Bronchial epithelial cell (primary cell): ENCODE results near the gene ALDH1B1. TPM values are rescaled to one million over a fixed set of nuclear protein-coding genes. Genes with fewer than 3 reads are reported as not detected.
A peak's percentile ranks its signal among the peaks of the same experiment; 100 is the strongest.

Experiments
- DNase-seq: peaks from one replicate; pipeline ENCODE4 v3.0.0-alpha.2; 2010; ENCODE audit warnings: low read depth
- FAIRE-seq: peaks from 2 replicates; lab custom pipeline; 2011; peaks lifted over from hg19 to GRCh38; lab: Jason Lieb, UNC
- H3K27me3 ChIP-seq: 2 replicates; pipeline ENCODE4 v1.5.1; 2011; ENCODE audit warnings: low read length; ENCODE audit not compliant: control insufficient read depth, insufficient read depth
- H3K36me3 ChIP-seq: 2 replicates; pipeline ENCODE4 v1.5.1; 2011; ENCODE audit warnings: low read length; ENCODE audit not compliant: control insufficient read depth, insufficient read depth
- H3K4me3 ChIP-seq: 2 replicates; pipeline ENCODE4 v1.5.1; 2011; ENCODE audit warnings: mild to moderate bottlenecking, low read depth, low read length, control low read depth
- total RNA-seq: library from RNA; depleted of rRNA; stranded (reverse); fragments of >200 nt; gene quantifications from 2 replicates; pipeline ENCODE4 v1.2.1, GENCODE V29; 2014
- TF ChIP-seq, protein P1 (sequence below): IDR thresholded peaks from 2 replicates; pipeline ENCODE4 v1.5.1; 2011; ENCODE audit warnings: mild to moderate bottlenecking, moderate library complexity, low read length, control low read depth, inconsistent platforms; ENCODE audit not compliant: insufficient read depth, severe bottlenecking

Gene ALDH1B1
- total RNA-seq, 1 donor from 2014 or later: 11.1 TPM

DNA sequence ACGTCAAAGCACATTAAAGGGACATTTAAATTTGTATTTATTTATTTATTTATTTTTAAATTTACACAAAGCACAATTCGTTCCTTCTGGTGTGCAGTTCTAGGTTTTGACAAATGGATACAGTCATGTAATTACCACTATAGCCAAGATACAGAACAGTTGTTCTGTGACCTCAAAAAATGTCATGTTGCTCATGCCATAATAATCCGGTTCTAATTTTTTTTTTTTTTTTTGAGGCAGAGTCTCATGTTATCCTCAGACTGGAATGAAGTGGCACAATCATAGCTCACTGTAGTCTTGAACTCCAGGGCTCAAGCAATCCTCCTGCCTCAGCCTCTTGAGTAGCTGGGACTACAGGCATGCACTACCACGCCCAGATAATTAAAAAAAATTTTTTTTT lies 24.0 kb downstream of the ALDH1B1 start:
- H3K27me3 ChIP-seq: peaks cover 3% of the 10 kb centered on the region
- TF ChIP-seq, protein P1, sequence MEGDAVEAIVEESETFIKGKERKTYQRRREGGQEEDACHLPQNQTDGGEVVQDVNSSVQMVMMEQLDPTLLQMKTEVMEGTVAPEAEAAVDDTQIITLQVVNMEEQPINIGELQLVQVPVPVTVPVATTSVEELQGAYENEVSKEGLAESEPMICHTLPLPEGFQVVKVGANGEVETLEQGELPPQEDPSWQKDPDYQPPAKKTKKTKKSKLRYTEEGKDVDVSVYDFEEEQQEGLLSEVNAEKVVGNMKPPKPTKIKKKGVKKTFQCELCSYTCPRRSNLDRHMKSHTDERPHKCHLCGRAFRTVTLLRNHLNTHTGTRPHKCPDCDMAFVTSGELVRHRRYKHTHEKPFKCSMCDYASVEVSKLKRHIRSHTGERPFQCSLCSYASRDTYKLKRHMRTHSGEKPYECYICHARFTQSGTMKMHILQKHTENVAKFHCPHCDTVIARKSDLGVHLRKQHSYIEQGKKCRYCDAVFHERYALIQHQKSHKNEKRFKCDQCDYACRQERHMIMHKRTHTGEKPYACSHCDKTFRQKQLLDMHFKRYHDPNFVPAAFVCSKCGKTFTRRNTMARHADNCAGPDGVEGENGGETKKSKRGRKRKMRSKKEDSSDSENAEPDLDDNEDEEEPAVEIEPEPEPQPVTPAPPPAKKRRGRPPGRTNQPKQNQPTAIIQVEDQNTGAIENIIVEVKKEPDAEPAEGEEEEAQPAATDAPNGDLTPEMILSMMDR: no peak
- H3K36me3 ChIP-seq: no peaks in the 10 kb centered on the region
- FAIRE-seq (no peak), DNase-seq (no peak)
- H3K4me3 ChIP-seq: no peak overlapping the region

DNA sequence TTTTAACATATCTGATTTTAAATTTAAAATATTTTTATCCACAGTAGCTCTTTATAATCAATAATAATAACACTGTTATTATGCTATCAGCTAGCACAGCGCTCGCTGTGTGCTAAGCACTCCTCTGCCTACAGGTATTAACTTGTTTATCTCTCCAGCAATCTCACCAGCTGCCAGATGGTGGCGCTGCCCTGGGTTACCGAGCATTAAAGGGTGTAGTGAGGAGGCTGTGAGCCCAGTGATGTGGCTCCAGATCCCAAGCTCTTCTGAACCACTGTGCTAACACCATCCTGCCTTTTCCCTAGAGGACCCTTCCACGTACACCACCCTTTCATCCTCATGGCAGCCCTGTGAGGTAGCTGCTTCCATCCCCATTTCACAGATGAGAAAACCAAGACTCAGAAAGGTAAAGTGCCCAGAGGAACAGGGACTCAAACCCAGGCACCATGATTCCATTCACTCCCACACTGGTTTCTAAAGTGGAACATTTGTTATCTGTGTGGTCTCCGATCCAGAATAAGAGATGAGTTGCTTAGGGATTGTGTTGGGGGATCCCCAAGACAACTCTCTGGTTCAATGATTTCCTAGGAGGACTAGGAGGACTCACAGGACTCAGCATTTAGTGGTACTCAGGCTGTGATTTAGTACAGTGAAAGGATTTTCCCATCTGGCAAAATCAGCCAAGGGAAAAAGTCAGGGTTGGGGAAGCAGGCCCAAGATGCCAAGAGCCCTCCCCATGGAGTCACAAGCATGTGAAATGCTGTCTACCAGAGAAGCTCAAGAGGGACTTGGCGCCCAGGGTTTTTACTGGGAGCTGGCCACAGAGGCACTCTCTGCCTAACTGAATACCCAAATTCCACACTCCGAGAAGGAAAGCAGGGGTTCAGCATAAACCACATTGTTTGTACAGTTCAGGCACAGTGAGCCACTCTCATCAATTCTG lies 24.8 kb downstream of the ALDH1B1 start:
- peak; percentile 34 for DNase-seq
- FAIRE-seq: no peak
- H3K36me3 ChIP-seq: no peaks in the 10 kb centered on the region
- TF ChIP-seq, protein P1: peak; percentile 63
- peaks cover 3% of the 10 kb centered on the region for H3K27me3 ChIP-seq
- no peak overlapping the region for H3K4me3 ChIP-seq

DNA sequence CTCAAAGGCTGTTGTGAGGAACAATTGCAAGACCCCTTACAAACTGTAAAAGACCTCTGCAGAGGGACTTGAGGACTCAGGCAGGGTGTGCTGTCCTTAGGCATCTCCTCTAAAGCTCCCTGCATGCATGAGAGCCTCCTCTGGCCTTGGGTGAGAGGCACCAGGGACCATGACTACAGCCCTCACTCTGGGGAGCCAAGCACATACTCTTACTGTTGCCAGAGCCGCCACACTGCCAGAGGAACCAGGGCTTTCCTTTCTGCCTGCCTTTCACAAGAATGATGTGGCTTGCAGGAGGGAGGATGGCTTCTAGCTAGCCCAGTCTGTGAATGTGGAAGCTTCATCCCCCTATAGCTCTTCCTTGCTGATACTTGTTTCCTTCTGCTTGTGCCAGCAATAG lies 25.9 kb downstream of the ALDH1B1 start:
- Histone ChIP-seq H3K36me3 (no peaks in the 10 kb centered on the region), H3K27me3 (peaks cover 3% of the 10 kb centered on the region), H3K4me3 (no peak overlapping the region)
- DNase-seq (no peak), FAIRE-seq (no peak)
- TF ChIP-seq, protein P1: no peak

DNA sequence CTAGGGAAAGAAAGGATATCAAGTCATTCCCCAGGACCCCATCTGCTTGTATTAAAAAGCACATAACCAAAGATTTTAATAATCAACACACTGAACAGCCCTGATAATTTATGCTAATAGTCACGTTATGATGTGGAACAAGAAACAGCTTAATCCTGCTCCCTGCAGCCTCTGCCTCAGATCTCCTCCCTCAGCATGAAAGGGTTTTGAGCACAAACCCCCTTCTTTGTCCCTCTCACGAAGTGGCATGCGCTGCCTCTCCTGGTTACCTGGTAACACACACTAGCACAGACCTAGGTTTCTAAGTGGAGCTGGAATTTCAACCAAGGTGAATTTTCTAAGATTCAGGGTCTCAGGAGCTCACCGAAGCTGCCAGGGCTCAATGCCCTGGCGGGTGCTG lies 26.7 kb downstream of the ALDH1B1 start:
- FAIRE-seq (no peak), DNase-seq (no peak)
- H3K4me3 ChIP-seq: no peak overlapping the region
- H3K36me3 ChIP-seq: no peaks in the 10 kb centered on the region
- H3K27me3 ChIP-seq: peaks cover 5% of the 10 kb centered on the region
- TF ChIP-seq, protein P1: no peak

DNA sequence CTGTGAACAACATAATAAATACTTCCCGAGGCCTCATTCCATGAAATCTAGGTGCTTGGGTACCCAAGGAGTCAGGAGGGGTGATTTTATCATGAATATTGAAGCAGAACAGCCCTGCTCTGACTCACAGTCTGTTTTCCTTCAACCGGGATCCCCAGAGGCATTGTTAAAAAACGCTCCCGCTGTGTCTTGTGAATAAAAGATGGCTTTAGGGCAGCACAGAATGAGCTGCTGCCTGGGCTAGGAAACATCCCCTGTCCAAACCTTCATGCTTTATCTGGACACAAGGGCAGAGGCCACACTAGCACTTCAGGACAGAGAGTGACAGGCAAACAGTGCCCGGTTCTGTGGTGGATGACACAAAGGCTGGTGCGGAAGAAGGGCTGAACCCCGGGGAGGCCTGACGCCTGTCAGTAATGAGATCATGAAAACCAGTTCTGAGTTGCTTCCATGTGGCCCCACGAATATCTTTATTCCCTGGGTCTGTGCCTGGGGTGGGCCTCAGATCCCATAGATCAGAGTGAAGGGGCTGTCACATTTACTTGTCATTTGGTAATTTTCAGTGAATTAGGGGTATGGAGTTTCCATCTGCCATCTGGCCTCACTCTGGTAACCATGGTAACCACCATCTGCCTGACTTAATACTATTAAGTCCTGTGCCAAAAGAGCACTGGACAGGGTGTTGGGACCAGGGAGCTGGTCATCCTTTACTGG lies 29.2 kb downstream of the ALDH1B1 start:
- Histone ChIP-seq H3K27me3 (peaks cover 5% of the 10 kb centered on the region), H3K4me3 (no peak overlapping the region), H3K36me3 (no peaks in the 10 kb centered on the region)
- TF ChIP-seq, protein P1: no peak
- no peak for DNase-seq
- FAIRE-seq: no peak
